GM12874 (cell line): Measurements from ENCODE around the gene RASSF3.

Experiments
- CTCF ChIP-seq: IDR thresholded peaks from 2 replicates; pipeline ENCODE4 v1.5.1; 2011; ENCODE audit warnings: low read depth, mild to moderate bottlenecking, control low read depth, low read length, moderate library complexity; ENCODE audit not compliant: insufficient read depth

Gene RASSF3

GRCh38 chr12:64582114-64582513, 28.2 kb upstream of the RASSF3 start:
- TF ChIP-seq CTCF, result no peak

GRCh38 chr12:64582862-64583261, 27.4 kb upstream of the RASSF3 start:
- no peak for TF ChIP-seq CTCF

- no peak for TF ChIP-seq CTCF
These were observed 26.4 kb upstream of the RASSF3 start for GRCh38 chr12:64583771-64584421.

GRCh38 chr12:64585104-64585503, 25.2 kb upstream of the RASSF3 start:
- TF ChIP-seq CTCF, result no peak

GRCh38 chr12:64587447-64587846, 22.8 kb upstream of the RASSF3 start:
- no peak for TF ChIP-seq CTCF

GRCh38 chr12:64590183-64590582, 20.1 kb upstream of the RASSF3 start:
- no peak for TF ChIP-seq CTCF

GRCh38 chr12:64595863-64596793, 14.2 kb upstream of the RASSF3 start:
- no peak for TF ChIP-seq CTCF
